Esophagus (tissue), 2 donors: Measurements from ENCODE around the gene PLD5. TPM values are rescaled to one million over a fixed set of nuclear protein-coding genes. Genes with fewer than 3 reads are reported as not detected.

Experiments used
- H3K27ac ChIP-seq, 2 donors: one replicate each; pipeline ENCODE4 v1.5.1; 2013; ENCODE audit warnings: low read depth in 2 of 2, mild to moderate bottlenecking in 2 of 2, inconsistent platforms in 1 of 2, low read length in 1 of 2, moderate library complexity in 1 of 2
- H3K27me3 ChIP-seq, 2 donors: one replicate each; pipeline ENCODE4 v1.6.1; 2013; ENCODE audit warnings: low read length in 2 of 2, control low read depth in 1 of 2, mild to moderate bottlenecking in 1 of 2; ENCODE audit not compliant: insufficient read depth in 2 of 2, control insufficient read depth in 1 of 2
- H3K36me3 ChIP-seq, 2 donors: one replicate each; pipeline ENCODE4 v1.6.1; 2013; ENCODE audit warnings: low read length in 1 of 2; ENCODE audit not compliant: control insufficient read depth in 2 of 2, insufficient read depth in 2 of 2
- H3K4me1 ChIP-seq, 2 donors: one replicate each; pipeline ENCODE4 v1.6.1; 2013; ENCODE audit warnings: low read length in 1 of 2; ENCODE audit not compliant: control insufficient read depth in 2 of 2, insufficient read depth in 2 of 2
- H3K4me3 ChIP-seq, 2 donors: one replicate each; pipeline ENCODE4 v1.5.1; 2013; ENCODE audit warnings: low read length in 2 of 2, mild to moderate bottlenecking in 2 of 2, low read depth in 1 of 2, moderate library complexity in 1 of 2
- H3K9me3 ChIP-seq, 2 donors: one replicate each; pipeline ENCODE4 v1.6.1; 2013; ENCODE audit warnings: mild to moderate bottlenecking in 2 of 2, low read depth in 1 of 2, low read length in 1 of 2, moderate library complexity in 1 of 2; ENCODE audit not compliant: control insufficient read depth in 2 of 2, insufficient read depth in 1 of 2
- WGBS, 2 donors: extraction: QIAGEN DNeasy Blood & Tissue Kit; methylation state at CpG; one replicate each; pipeline ENCODE4 v1.1.7; 2013; 5-methylcytosine and 5-hydroxymethylcytosine counted together
- polyA plus RNA-seq, 2 donors: library from polyadenylated mRNA; stranded (reverse); fragments of 200-250 nt; gene quantifications; one replicate each; pipeline ENCODE4 v1.2.3, GENCODE V29; 2013
- donor health status: healthy with polysubstance abuse.
- donor health status: Bipolar disorder and iron deficiency.

Gene PLD5
- polyA plus RNA-seq, 2 donors, result 0.04 to 0.11 TPM

- Histone ChIP-seq H3K27me3 (no peaks in the 10 kb centered on the region), H3K4me3 (no peak overlapping the region), H3K27ac (no peak overlapping the region), H3K4me1 (no peaks in the 10 kb centered on the region), H3K36me3 (no peaks in the 10 kb centered on the region), H3K9me3 (no peaks in the 10 kb centered on the region)
- 57 to 62% methylated on average over 6 of the region's 6 CpGs for WGBS, 2 donors
Measured at GRCh38 chr1:242432491-242433095, 91.9 kb downstream of the PLD5 start.

GRCh38 chr1:242431786-242432185 is 92.7 kb downstream of the PLD5 start:
- H3K27ac ChIP-seq, result no peak overlapping the region
- H3K9me3 ChIP-seq, result no peaks in the 10 kb centered on the region
- no peaks in the 10 kb centered on the region for H3K36me3 ChIP-seq
- H3K4me3 ChIP-seq, result no peak overlapping the region
- no peaks in the 10 kb centered on the region for H3K27me3 ChIP-seq
- H3K4me1 ChIP-seq, result no peaks in the 10 kb centered on the region
- 90 to 91% methylated on average over 3 of the region's 3 CpGs for WGBS, 2 donors

GRCh38 chr1:242430956-242431355 is 93.5 kb downstream of the PLD5 start:
- H3K27me3 ChIP-seq, result no peaks in the 10 kb centered on the region
- WGBS, 2 donors, result 58 to 62% methylated on average over 4 of the region's 4 CpGs

GRCh38 chr1:242428399-242429190 is 95.9 kb downstream of the PLD5 start:
- H3K27me3 ChIP-seq, result no peaks in the 10 kb centered on the region

More at GRCh38 chr1:242430956-242431355, 93.5 kb downstream of the PLD5 start:
- Histone ChIP-seq H3K9me3 (no peaks in the 10 kb centered on the region), H3K4me1 (no peaks in the 10 kb centered on the region), H3K27ac (no peak overlapping the region), H3K4me3 (no peak overlapping the region), H3K36me3 (no peaks in the 10 kb centered on the region)

GRCh38 chr1:242427519-242427918 is 97.0 kb downstream of the PLD5 start:
- no peaks in the 10 kb centered on the region for H3K36me3 ChIP-seq
- no peaks in the 10 kb centered on the region for H3K9me3 ChIP-seq
- no peak overlapping the region for H3K4me3 ChIP-seq
- H3K4me1 ChIP-seq, result no peaks in the 10 kb centered on the region
- no peaks in the 10 kb centered on the region for H3K27me3 ChIP-seq
- WGBS, 2 donors, result 54 to 56% methylated on average over 4 of the region's 4 CpGs
- no peak overlapping the region for H3K27ac ChIP-seq

More at GRCh38 chr1:242428399-242429190, 95.9 kb downstream of the PLD5 start:
- Histone ChIP-seq H3K4me3 (no peak overlapping the region), H3K9me3 (no peaks in the 10 kb centered on the region), H3K27ac (no peak overlapping the region), H3K4me1 (no peaks in the 10 kb centered on the region), H3K36me3 (no peaks in the 10 kb centered on the region)
- 40 to 59% methylated on average over 8 of the region's 8 CpGs for WGBS, 2 donors

GRCh38 chr1:242426271-242426905 is 98.1 kb downstream of the PLD5 start:
- H3K4me3 ChIP-seq, result no peak overlapping the region
- H3K27me3 ChIP-seq, result no peaks in the 10 kb centered on the region
- H3K27ac ChIP-seq, result no peak overlapping the region
- no peaks in the 10 kb centered on the region for H3K9me3 ChIP-seq
- WGBS, 2 donors, result 77 to 85% methylated on average over 6 of the region's 6 CpGs
- no peaks in the 10 kb centered on the region for H3K36me3 ChIP-seq
- no peaks in the 10 kb centered on the region for H3K4me1 ChIP-seq

GRCh38 chr1:242425232-242425631 is 99.3 kb downstream of the PLD5 start:
- 81 to 82% methylated on average over 4 of the region's 4 CpGs for WGBS, 2 donors
- H3K27me3 ChIP-seq, result no peaks in the 10 kb centered on the region
- H3K9me3 ChIP-seq, result no peaks in the 10 kb centered on the region

GRCh38 chr1:242416657-242417056 is 107.8 kb downstream of the PLD5 start:
- Histone ChIP-seq H3K36me3 (no peaks in the 10 kb centered on the region), H3K4me3 (no peak overlapping the region), H3K4me1 (no peaks in the 10 kb centered on the region), H3K27me3 (no peaks in the 10 kb centered on the region), H3K9me3 (peaks cover 0 to 2% of the 10 kb centered on the region in 2 donors), H3K27ac (no peak overlapping the region)
- WGBS, 2 donors, result 45 to 54% methylated on average over 1 of the region's 1 CpG

More at GRCh38 chr1:242425232-242425631, 99.3 kb downstream of the PLD5 start:
- H3K4me3 ChIP-seq, result no peak overlapping the region
- no peak overlapping the region for H3K27ac ChIP-seq
- H3K4me1 ChIP-seq, result no peaks in the 10 kb centered on the region
- no peaks in the 10 kb centered on the region for H3K36me3 ChIP-seq

GRCh38 chr1:242412921-242413320 is 111.6 kb downstream of the PLD5 start:
- Histone ChIP-seq H3K9me3 (peaks cover 0 to 2% of the 10 kb centered on the region in 2 donors), H3K27ac (no peak overlapping the region), H3K4me1 (no peaks in the 10 kb centered on the region), H3K27me3 (no peaks in the 10 kb centered on the region), H3K36me3 (no peaks in the 10 kb centered on the region), H3K4me3 (no peak overlapping the region)
- 71 to 77% methylated on average over 6 of the region's 6 CpGs for WGBS, 2 donors
